ENCODE data around the gene MTM1. TPM values are rescaled to one million over a fixed set of nuclear protein-coding genes. Genes with fewer than 3 reads are reported as not detected.

Gene MTM1
- total RNA-seq, 4 donors from 2014 or later = 3.8 to 26.7 (median 13.1) TPM

DNA sequence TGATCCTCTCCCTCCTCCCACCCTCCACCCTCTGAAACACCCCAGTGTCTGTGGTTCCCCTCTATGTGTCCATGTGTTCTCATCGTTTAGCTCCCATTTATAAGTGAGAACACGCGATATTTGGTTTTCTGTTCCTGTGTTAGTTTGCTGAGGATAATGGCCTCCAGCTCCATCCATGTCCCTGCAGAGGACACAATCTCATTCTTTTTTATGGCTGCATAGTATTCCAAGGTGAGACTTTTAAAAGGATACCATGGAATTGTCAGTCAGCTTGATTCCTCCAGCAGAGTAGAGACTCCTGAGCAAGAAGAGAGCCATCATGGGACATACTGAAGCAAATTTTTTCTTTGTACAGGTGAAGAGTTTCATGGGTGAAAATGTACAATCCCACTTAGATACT, 38.8 kb upstream of the MTM1 start:
- no peaks in the 10 kb centered on the region for H3K9me3 ChIP-seq
- intact Hi-C loops (cut with DNase I; ENCODE audit: low total_unique reads) = no loop called here
- DNase-seq = no peak
- H3K27me3 ChIP-seq = no peaks in the 10 kb centered on the region
- no peak overlapping the region for H3K4me3 ChIP-seq
- H3K27ac ChIP-seq = no peak overlapping the region
- no peaks in the 10 kb centered on the region for H3K4me1 ChIP-seq
- TF ChIP-seq, protein P1, sequence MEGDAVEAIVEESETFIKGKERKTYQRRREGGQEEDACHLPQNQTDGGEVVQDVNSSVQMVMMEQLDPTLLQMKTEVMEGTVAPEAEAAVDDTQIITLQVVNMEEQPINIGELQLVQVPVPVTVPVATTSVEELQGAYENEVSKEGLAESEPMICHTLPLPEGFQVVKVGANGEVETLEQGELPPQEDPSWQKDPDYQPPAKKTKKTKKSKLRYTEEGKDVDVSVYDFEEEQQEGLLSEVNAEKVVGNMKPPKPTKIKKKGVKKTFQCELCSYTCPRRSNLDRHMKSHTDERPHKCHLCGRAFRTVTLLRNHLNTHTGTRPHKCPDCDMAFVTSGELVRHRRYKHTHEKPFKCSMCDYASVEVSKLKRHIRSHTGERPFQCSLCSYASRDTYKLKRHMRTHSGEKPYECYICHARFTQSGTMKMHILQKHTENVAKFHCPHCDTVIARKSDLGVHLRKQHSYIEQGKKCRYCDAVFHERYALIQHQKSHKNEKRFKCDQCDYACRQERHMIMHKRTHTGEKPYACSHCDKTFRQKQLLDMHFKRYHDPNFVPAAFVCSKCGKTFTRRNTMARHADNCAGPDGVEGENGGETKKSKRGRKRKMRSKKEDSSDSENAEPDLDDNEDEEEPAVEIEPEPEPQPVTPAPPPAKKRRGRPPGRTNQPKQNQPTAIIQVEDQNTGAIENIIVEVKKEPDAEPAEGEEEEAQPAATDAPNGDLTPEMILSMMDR (IDR thresholded peaks at IDR 0.05) = no peak
- no peak for TF ChIP-seq POLR2A (IDR thresholded peaks at IDR 0.05)
- H3K36me3 ChIP-seq = no peaks in the 10 kb centered on the region

DNA sequence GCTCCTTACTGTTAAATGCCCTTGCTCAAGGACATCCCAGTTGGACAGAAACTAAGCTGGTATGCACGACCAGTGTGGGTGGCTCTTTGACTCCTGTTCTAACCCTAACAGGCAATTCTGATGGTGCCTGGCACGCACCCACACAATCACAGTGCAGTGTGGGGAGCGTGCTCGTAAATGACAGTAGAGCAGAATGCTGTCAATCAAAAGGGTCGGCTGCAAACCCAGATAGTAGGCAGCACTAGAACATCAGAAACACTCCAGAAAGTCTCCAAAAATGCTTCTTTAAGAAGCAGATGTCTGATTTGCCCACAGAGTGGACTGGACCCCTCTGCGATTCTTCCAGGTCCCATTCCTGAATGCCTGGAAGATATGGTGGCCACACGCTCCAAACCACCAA, 37.6 kb upstream of the MTM1 start:
- Histone ChIP-seq H3K36me3 (no peaks in the 10 kb centered on the region), H3K27ac (no peak overlapping the region), H3K4me3 (no peak overlapping the region), H3K9me3 (no peaks in the 10 kb centered on the region), H3K4me1 (no peaks in the 10 kb centered on the region), H3K27me3 (no peaks in the 10 kb centered on the region)
- TF ChIP-seq POLR2A (IDR thresholded peaks at IDR 0.05) = no peak
- DNase-seq = no peak
- intact Hi-C loops (cut with DNase I; ENCODE audit: low total_unique reads) = no loop called here

DNA sequence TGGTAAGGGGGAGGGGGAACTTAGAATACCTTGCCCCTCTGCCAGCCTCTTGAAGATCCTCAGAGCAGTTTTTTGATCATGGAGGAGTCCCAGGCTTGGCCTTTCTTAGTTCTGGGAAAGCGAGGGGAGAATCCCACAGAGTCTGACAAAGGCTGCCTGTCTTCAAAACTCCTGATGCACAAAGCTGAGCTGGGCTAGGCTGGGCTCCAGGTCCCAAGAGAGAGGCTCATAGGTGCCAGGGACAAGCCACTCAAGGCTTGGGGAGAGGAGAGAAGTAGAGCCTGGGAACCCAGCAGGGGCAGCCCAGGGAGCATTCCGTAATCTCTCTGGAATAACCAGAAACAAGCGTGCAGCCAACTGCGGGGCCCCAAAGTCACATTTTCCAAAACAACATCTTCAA, 37.0 kb upstream of the MTM1 start:
- H3K27ac ChIP-seq = no peak overlapping the region
- intact Hi-C loops (cut with DNase I; ENCODE audit: low total_unique reads) = no loop called here
- H3K4me1 ChIP-seq = no peaks in the 10 kb centered on the region
- DNase-seq = no peak
- H3K27me3 ChIP-seq = no peaks in the 10 kb centered on the region
- H3K9me3 ChIP-seq = no peaks in the 10 kb centered on the region
- H3K36me3 ChIP-seq = no peaks in the 10 kb centered on the region
- TF ChIP-seq, protein P1 (IDR thresholded peaks at IDR 0.05) = no peak
- no peak for TF ChIP-seq POLR2A (IDR thresholded peaks at IDR 0.05)
- H3K4me3 ChIP-seq = no peak overlapping the region

DNA sequence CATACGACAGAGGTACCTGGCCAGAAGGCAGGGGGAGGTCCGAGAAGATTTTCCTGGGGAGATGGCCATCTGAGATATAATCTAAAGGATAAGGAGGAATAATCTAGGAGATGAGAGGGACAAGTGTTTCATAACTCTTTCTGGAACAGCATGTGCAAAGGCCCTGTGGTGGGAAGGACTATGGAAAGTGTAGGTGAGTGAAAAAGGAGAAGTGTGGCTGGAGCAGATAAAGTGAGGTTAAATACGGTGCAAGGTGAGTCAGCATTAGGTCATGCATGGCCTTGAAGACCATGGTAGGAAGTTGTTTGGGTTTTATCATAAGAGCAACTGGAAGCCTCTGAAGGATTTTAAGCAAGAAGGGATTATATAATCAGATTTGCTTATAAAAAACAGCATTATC, 34.6 kb upstream of the MTM1 start:
- Histone ChIP-seq H3K36me3 (no peaks in the 10 kb centered on the region), H3K4me3 (no peak overlapping the region), H3K9me3 (no peaks in the 10 kb centered on the region), H3K27me3 (no peaks in the 10 kb centered on the region), H3K27ac (no peak overlapping the region), H3K4me1 (no peaks in the 10 kb centered on the region)
- DNase-seq = no peak
- TF ChIP-seq, protein P1 (IDR thresholded peaks at IDR 0.05) = no peak
- TF ChIP-seq POLR2A (IDR thresholded peaks at IDR 0.05) = no peak
- intact Hi-C loops (cut with DNase I; ENCODE audit: low total_unique reads) = no loop called here

DNA sequence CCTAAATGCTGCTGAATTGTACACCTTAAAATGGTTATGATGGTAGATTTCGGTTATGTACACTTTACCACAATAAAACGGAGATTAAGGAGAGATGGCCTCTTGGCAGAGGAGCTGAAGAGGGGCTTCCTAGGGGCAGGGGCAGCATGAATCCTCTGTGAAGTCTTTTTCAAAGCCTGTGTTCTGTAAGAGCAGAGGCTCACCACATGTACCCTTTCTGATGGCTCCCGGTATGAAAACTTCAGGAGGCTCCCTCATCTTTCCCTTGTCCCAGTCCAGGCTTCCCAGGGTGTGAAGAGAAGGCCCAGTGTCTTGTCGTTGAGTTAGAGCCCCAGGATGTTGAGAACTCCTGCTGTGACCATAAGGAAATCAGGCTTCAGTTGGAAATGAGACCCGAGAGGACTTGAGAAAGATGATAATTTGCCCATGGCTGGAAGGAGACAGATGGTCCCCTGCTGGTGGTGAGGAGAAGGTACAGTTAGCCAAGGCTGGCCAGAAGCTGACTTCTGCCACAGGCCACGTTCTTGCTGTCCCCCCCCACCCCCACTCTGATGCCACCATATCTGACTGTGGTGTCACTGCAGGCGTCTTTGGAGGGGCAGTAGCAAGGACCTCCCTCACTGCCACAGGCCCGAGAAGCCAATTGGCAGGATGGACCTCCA, 31.8 kb upstream of the MTM1 start:
- no peak for TF ChIP-seq POLR2A (IDR thresholded peaks at IDR 0.05)
- TF ChIP-seq, protein P1 (IDR thresholded peaks at IDR 0.05) = no peak

DNA sequence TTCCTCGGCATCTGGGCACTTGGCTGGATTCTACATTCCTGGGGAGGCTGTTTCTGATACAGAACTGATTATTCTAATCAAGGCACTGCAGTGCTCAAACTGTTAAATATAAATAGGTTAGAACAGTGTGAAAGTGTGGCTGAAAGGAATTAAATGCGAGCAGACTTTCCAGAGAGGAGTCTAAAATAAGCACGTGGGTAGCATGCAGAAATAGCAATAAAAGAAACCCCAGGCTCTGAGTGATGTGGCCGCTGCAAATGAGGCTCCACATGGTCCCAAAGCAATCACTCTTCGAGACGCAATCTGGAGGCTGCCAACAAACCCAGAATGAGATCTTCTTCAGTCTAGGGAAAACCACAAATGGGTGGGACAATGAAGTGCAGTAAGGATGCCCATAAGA, 30.6 kb upstream of the MTM1 start:
- no peak for DNase-seq
- Histone ChIP-seq H3K4me1 (no peaks in the 10 kb centered on the region), H3K27ac (no peak overlapping the region), H3K27me3 (no peaks in the 10 kb centered on the region), H3K4me3 (no peak overlapping the region), H3K36me3 (no peaks in the 10 kb centered on the region), H3K9me3 (no peaks in the 10 kb centered on the region)
- no peak for TF ChIP-seq POLR2A (IDR thresholded peaks at IDR 0.05)
- TF ChIP-seq, protein P1 (IDR thresholded peaks at IDR 0.05) = no peak
- intact Hi-C loops (cut with DNase I; ENCODE audit: low total_unique reads) = no loop called here

More for the DNA sequence above, 31.8 kb upstream of the MTM1 start:
- Histone ChIP-seq H3K4me3 (no peak overlapping the region), H3K36me3 (no peaks in the 10 kb centered on the region), H3K27ac (no peak overlapping the region), H3K9me3 (no peaks in the 10 kb centered on the region), H3K27me3 (no peaks in the 10 kb centered on the region), H3K4me1 (no peaks in the 10 kb centered on the region)
- intact Hi-C loops (cut with DNase I; ENCODE audit: low total_unique reads) = no loop called here
- no peak for DNase-seq

Measured in uterus (tissue), 4 donors.